Midbrain (tissue), 1 donor: ENCODE measurements around the gene PRKAG3.

Experiments used
- DNase-seq: peaks from one replicate; lab custom pipeline; 2025; lab: John Stamatoyannopoulos, UW

PRKAG3 gene

DNA sequence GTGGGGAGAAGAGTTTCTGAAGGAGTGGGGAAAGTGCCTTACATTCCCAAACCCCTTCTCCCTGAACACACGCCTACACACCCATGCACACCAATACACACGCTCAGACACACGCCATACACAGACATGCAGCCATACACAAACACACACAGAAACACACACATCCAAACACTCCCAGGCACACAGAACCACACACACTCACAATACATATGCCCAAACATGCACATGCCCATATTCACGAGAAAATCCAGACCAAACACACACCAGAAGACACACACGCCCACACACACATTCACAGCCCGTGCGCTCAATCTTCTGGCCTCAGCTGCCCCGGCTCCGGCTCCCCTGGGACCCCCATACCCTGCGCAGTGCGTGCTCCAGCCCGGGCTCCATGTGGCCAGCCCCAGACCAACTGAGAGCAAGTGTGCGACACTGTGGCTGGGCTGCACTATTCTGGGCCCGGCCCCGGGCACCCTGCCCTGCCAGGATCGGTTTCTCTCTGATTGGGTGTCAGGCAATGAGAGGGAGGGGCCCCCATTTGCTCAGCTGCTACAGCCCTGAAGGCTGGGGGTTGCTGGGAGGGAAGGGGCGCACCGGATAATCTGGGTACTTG, at the start of gene PRKAG3:
Gene PRKAG3 (minus strand): TSS at position 426 of the 613 bp plus-strand sequence.
- DNase-seq: no peak

DNA sequence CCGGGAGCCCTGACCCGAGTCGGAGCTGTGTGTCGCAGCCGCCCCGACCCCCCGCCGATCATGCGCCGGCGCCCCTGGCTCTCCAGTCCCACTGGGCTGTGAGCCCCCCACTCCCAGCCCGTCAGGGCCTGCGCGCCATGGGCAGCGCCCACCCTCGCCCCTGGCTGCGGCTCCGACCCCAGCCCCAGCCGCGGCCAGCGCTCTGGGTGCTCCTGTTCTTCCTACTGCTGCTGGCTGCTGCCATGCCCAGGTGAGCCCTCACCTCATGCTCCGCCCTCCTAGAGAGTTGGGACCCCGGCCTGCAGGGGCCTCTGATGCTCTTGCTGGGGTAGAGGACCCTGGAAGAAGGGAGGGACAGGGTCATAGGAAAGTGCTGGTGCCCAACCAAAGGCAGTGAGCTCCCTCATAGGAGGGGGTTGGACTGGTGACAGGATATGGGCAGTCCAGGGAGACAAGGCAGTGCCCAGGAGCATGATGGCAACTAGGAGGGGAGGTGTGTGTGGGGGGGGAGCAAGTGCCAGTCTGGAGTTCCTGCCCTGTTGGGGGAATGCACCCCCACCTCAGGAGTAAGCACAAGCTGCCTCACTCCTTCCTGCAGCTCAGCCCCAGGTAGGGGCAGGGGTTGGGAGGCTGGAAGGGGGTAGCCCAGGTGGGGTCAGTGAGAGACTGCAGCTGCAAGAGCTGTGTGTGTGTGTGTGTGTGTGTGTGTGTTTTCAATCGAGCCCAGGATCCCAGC, 49.4 kb upstream of the PRKAG3 start:
- DNase-seq: no peak

GRCh38 chr2:218880102-218880858, 48.7 kb upstream of the PRKAG3 start, which contains the start of gene WNT10A:
TSS of gene WNT10A (plus strand) at chr2:218880852. CDS start at chr2:218880996, 144 bp downstream.
- DNase-seq: no peak

DNA sequence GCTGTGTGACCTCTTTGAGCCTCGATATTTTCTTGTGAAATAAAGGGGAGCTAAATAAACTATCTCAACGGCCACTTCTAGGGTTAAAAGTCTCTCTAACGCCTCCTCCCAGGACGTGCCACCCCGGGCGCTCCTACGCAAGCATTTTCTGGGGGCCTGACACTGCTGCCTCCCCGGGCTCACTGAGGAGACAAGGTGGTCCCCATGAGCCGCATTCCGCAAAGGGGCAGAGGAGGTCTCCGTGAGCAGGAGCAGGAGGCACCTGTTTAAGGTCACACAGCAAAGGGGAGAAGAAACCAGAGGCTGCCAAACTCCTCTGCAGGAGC, 48.1 kb upstream of the PRKAG3 start:
- DNase-seq: no peak

GRCh38 chr2:218878926-218879761, 47.5 kb upstream of the PRKAG3 start:
- DNase-seq: no peak

DNA sequence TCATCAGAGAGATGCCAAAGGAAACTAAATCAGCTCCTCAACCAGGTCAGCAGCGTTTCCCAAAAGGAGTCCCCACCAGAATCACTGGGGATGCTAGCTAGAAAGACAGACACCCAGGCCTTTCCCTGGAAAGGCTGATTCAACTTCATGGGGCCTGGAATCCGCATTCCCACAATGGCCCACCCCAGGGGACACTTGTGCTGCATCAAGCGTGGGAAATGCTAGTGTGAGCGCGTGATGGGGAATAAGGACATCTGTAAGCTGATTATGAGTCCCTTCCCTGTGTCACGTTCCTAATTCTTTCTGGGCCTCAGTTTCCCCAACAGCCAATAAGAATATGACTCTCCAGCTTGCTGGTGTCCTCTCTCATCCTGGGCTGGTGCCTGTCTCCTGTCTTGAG, 46.9 kb upstream of the PRKAG3 start:
- DNase-seq: no peak

DNA sequence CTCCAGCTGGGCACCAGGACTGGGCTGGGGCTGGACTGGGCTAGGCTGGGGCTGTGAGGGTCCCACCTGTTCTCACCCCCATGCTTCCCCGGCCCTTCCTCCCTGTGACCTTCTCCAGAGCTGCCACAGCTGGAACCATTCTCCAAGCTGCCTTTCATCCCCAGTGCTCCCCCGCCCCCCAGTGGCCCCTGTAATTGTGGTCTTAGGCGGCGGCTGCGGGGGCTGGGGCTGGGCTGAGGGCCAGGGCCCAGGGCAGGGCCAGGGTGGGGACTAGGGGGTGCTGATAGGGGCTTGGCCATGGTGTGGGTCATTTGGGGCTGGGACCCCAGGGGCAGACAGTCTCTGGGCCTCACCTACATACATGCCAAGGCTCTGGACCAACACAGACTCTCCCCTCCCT, 46.3 kb upstream of the PRKAG3 start:
- DNase-seq: no peak

DNA sequence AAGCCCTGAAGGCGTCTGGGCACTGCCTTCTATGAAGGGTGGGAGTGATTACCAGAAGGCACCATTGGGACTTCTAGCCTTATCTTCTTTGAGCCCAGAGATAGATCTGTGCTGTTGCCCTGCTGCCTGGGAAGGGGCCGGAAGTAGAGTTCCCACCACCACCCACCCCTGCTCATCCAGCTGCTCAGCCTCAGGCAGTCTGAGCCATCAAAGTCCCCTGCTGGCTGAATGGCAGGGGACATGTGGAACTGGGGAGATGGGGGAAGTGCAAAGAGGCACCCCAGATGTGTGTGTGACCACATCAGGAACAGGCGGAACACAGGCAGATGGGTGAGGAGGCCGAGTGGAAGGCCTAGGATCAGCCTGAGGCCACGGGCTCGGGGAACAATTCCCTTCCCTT, 45.7 kb upstream of the PRKAG3 start:
- DNase-seq: no peak

GRCh38 chr2:218876562-218877219, 45.1 kb upstream of the PRKAG3 start:
- DNase-seq: peak; percentile 79

GRCh38 chr2:218875692-218876246, 44.2 kb upstream of the PRKAG3 start:
- no peak for DNase-seq

DNA sequence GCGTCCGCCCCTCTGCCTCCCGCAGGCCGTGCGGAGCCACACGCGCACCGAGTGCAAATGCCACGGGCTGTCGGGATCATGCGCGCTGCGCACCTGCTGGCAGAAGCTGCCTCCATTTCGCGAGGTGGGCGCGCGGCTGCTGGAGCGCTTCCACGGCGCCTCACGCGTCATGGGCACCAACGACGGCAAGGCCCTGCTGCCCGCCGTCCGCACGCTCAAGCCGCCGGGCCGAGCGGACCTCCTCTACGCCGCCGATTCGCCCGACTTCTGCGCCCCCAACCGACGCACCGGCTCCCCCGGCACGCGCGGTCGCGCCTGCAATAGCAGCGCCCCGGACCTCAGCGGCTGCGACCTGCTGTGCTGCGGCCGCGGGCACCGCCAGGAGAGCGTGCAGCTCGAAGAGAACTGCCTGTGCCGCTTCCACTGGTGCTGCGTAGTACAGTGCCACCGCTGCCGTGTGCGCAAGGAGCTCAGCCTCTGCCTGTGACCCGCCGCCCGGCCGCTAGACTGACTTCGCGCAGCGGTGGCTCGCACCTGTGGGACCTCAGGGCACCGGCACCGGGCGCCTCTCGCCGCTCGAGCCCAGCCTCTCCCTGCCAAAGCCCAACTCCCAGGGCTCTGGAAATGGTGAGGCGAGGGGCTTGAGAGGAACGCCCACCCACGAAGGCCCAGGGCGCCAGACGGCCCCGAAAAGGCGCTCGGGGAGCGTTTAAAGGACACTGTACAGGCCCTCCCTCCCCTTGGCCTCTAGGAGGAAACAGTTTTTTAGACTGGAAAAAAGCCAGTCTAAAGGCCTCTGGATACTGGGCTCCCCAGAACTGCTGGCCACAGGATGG, 42.0 kb upstream of the PRKAG3 start:
- no peak for DNase-seq

- no peak for DNase-seq
Observed at GRCh38 chr2:218872645-218873358, 41.2 kb upstream of the PRKAG3 start.

- no peak for DNase-seq
Observed at GRCh38 chr2:218871345-218872302, 40.0 kb upstream of the PRKAG3 start.

GRCh38 chr2:218870984-218871344, 39.4 kb upstream of the PRKAG3 start:
- no peak for DNase-seq

- DNase-seq: no peak
Observed at GRCh38 chr2:218869064-218869463, 37.5 kb upstream of the PRKAG3 start.

DNA sequence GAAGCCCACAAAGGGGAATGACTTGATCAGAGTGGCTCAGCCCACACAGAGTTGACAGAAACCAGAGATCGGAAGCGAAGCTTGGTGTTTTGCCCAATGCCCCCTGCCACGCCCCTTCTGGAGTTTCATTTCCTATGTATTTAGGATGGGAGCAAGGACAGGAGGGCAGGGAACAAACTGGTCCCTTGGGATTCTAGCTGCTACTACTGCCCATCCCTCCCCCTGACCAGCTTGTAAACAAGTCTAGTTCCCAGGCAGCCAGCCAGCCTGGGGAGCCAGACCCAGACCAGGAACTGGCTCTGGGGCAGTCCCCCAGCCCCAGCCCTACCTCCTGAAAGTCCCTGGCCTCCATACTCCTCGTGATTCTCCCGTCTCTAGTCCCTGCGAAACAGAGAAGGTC, 36.3 kb upstream of the PRKAG3 start:
- DNase-seq: no peak

DNA sequence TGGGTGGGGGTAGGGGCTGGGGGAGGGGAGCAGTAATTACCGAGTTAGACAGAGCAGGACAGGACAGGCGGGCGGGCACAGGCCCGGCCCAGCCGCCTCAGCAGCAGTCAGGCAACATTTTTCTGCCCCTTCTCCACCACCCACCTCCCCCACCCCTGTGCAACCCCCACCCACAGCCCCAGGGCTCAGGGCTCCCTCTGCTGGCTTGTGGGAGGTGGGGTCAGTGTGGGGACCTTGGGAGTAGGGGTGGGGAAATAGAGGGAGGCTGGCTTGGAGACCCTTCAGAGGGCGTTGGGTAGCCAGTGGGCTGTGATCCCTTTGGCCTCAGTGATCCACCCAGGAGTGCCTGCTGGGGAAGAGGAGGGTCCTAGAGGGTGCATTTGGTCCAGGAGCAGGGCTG, 34.4 kb upstream of the PRKAG3 start:
- DNase-seq: no peak

DNA sequence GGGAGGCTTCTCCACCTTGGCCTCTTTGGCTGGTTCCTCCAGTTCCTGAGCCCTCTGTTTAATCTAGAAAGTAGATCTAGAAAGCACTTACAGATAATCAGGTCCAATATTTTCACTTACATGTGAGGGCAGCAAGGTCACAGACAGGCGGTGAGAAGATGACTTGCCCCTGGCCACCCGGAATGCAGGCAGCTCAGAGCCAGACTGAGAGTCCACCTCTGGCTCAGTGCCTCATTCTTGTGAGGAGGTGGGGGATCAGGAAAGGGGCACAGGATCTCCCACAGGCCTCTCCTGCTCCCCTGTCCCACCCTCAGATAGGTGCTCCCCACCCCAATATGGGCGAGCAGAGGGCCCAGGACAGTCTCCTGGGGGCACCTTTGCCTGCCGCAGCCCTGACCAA, 33.8 kb upstream of the PRKAG3 start:
- DNase-seq: no peak
